ENCODE measurements around the gene MAP2K7.
"Not testable (repeated sequence)": the region's sequence is repeated elsewhere in the genome, so short reads cannot be mapped to it uniquely, and the experiment has no call there.

The MAP2K7 gene

GRCh38 chr19:7907122-7907521 lies 3.4 kb downstream of the MAP2K7 start:
- no peak for DNase-seq (ENCODE audit: low read depth in 1 of 2, low spot score in 1 of 2)

GRCh38 chr19:7907544-7907943 lies 3.9 kb downstream of the MAP2K7 start:
- DNase-seq (ENCODE audit: low read depth in 1 of 2, low spot score in 1 of 2) = no peak

- DNase-seq (ENCODE audit: low read depth in 1 of 2, low spot score in 1 of 2) = no peak
These were observed 4.5 kb downstream of the MAP2K7 start for GRCh38 chr19:7908078-7908699.

GRCh38 chr19:7908742-7909461 lies 5.2 kb downstream of the MAP2K7 start:
- no peak for DNase-seq (ENCODE audit: low read depth in 1 of 2, low spot score in 1 of 2)

- DNase-seq (ENCODE audit: low read depth in 1 of 2, low spot score in 1 of 2) = no peak
These were observed 5.9 kb downstream of the MAP2K7 start for GRCh38 chr19:7909471-7910067.

GRCh38 chr19:7910321-7911161 lies 6.9 kb downstream of the MAP2K7 start:
- no peak for DNase-seq (ENCODE audit: low read depth in 1 of 2, low spot score in 1 of 2)

GRCh38 chr19:7911508-7912143 lies 7.9 kb downstream of the MAP2K7 start:
- DNase-seq (ENCODE audit: low read depth in 1 of 2, low spot score in 1 of 2) = no peak

- DNase-seq (ENCODE audit: low read depth in 1 of 2, low spot score in 1 of 2) = no peak
These were observed 8.5 kb downstream of the MAP2K7 start for GRCh38 chr19:7912144-7912696.

- DNase-seq (ENCODE audit: low read depth in 1 of 2, low spot score in 1 of 2) = no peak
These were observed 9.3 kb downstream of the MAP2K7 start for GRCh38 chr19:7912697-7913564.

GRCh38 chr19:7913652-7914051 lies 10.0 kb downstream of the MAP2K7 start:
- DNase-seq (ENCODE audit: low read depth in 1 of 2, low spot score in 1 of 2) = no peak

GRCh38 chr19:7914099-7914498 lies 10.4 kb downstream of the MAP2K7 start:
- DNase-seq (ENCODE audit: low read depth in 1 of 2, low spot score in 1 of 2) = no peak

- no peak for DNase-seq (ENCODE audit: low read depth in 1 of 2, low spot score in 1 of 2)
These were observed 10.9 kb downstream of the MAP2K7 start, which contains the start of gene TGFBR3L for GRCh38 chr19:7914598-7915045. TGFBR3L (plus strand) TSS chr19:7914830.

- DNase-seq (ENCODE audit: low read depth in 1 of 2, low spot score in 1 of 2) = no peak
These were observed 11.8 kb downstream of the MAP2K7 start for GRCh38 chr19:7915250-7916102.

GRCh38 chr19:7916103-7916954 lies 12.7 kb downstream of the MAP2K7 start:
- DNase-seq (ENCODE audit: low read depth in 1 of 2, low spot score in 1 of 2) = no peak

GRCh38 chr19:7916955-7917266 lies 13.2 kb downstream of the MAP2K7 start:
- no peak for DNase-seq (ENCODE audit: low read depth in 1 of 2, low spot score in 1 of 2)

GRCh38 chr19:7917267-7918061 lies 13.8 kb downstream of the MAP2K7 start:
- peak in 1 of 2 donors; percentile 52 for DNase-seq (ENCODE audit: low read depth in 1 of 2, low spot score in 1 of 2)

GRCh38 chr19:7918062-7918614 lies 14.5 kb downstream of the MAP2K7 start:
- not testable (repeated sequence) for DNase-seq (ENCODE audit: low read depth in 1 of 2, low spot score in 1 of 2)

Data from stimulated activated CD4-positive, alpha-beta T cell treated with anti-CD3 and anti-CD28 coated beads, Interleukin-15, amount 100 ng/mL, for 1 hour (primary cell).